COR-L47 (cell line): ENCODE data around the gene BCL2L12.

ENCODE experiments used
- DNase-seq: peaks from one replicate; lab custom pipeline; 2025; lab: John Stamatoyannopoulos, UW

Gene BCL2L12

GRCh38 chr19:49642492-49643035 lies 23.2 kb upstream of the BCL2L12 start:
- DNase-seq: no peak

- no peak for DNase-seq
Measured at GRCh38 chr19:49643466-49643865, 22.3 kb upstream of the BCL2L12 start.

- DNase-seq: no peak
Measured at GRCh38 chr19:49645592-49645991, 20.1 kb upstream of the BCL2L12 start.

- DNase-seq: no peak
Measured at GRCh38 chr19:49645995-49646394, 19.7 kb upstream of the BCL2L12 start.

GRCh38 chr19:49646586-49646985 lies 19.1 kb upstream of the BCL2L12 start:
- no peak for DNase-seq

GRCh38 chr19:49651029-49651819 lies 14.5 kb upstream of the BCL2L12 start:
- no peak for DNase-seq

GRCh38 chr19:49651820-49652550 lies 13.7 kb upstream of the BCL2L12 start:
- no peak for DNase-seq

GRCh38 chr19:49652551-49653465 lies 12.9 kb upstream of the BCL2L12 start:
- DNase-seq: no peak

GRCh38 chr19:49653466-49653806 lies 12.3 kb upstream of the BCL2L12 start:
- DNase-seq: no peak

- DNase-seq: no peak
Measured at GRCh38 chr19:49654581-49654980, 11.2 kb upstream of the BCL2L12 start.

GRCh38 chr19:49655570-49656455 lies 9.9 kb upstream of the BCL2L12 start:
- no peak for DNase-seq

- DNase-seq: no peak
Measured at GRCh38 chr19:49656456-49657109, 9.2 kb upstream of the BCL2L12 start.

- no peak for DNase-seq
Measured at GRCh38 chr19:49657493-49658138, 8.1 kb upstream of the BCL2L12 start.

GRCh38 chr19:49658139-49658517 lies 7.6 kb upstream of the BCL2L12 start:
- no peak for DNase-seq

GRCh38 chr19:49658566-49659442 lies 6.9 kb upstream of the BCL2L12 start:
- DNase-seq: no peak

- DNase-seq: no peak
Measured at GRCh38 chr19:49660338-49660961, 5.3 kb upstream of the BCL2L12 start.

GRCh38 chr19:49662011-49662410 lies 3.7 kb upstream of the BCL2L12 start:
- DNase-seq: no peak

- no peak for DNase-seq
Measured at GRCh38 chr19:49663224-49663623, 2.5 kb upstream of the BCL2L12 start.
